Peyer's patch (tissue), 4 donors: ENCODE results near the gene CROCC.

Experiments used
- POLR2A ChIP-seq, 2 donors: fragments of 450-650 bp; IDR thresholded peaks; one replicate each; pipeline ENCODE4 v1.5.1; 2017; ENCODE audit warnings: antibody characterized with exemption in 2 of 2, mild to moderate bottlenecking in 2 of 2, moderate library complexity in 2 of 2
- TF ChIP-seq, protein P1 (sequence below), 6 experiments: fragments of 450-650 bp in 4 of 6; fragments of 200-600 bp in 2 of 6; sonication (generic) in 1 of 6; IDR thresholded peaks; one replicate each; pipeline ENCODE4 v1.5.1; 2017 to 2019; ENCODE audit warnings: antibody characterized with exemption in 6 of 6, mild to moderate bottlenecking in 3 of 6, moderate library complexity in 1 of 6

- TF ChIP-seq, protein P1, sequence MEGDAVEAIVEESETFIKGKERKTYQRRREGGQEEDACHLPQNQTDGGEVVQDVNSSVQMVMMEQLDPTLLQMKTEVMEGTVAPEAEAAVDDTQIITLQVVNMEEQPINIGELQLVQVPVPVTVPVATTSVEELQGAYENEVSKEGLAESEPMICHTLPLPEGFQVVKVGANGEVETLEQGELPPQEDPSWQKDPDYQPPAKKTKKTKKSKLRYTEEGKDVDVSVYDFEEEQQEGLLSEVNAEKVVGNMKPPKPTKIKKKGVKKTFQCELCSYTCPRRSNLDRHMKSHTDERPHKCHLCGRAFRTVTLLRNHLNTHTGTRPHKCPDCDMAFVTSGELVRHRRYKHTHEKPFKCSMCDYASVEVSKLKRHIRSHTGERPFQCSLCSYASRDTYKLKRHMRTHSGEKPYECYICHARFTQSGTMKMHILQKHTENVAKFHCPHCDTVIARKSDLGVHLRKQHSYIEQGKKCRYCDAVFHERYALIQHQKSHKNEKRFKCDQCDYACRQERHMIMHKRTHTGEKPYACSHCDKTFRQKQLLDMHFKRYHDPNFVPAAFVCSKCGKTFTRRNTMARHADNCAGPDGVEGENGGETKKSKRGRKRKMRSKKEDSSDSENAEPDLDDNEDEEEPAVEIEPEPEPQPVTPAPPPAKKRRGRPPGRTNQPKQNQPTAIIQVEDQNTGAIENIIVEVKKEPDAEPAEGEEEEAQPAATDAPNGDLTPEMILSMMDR (IDR thresholded peaks at IDR 0.05): no peak
- no peak for TF ChIP-seq POLR2A (IDR thresholded peaks at IDR 0.05)
Measured at GRCh38 chr1:17014671-17015567, 93.2 kb downstream of the CROCC start.
